HG03460 (cell line): Measurements from ENCODE around the gene C19orf81.

ENCODE experiments used
- ATAC-seq: cut with Tn5 transposase; IDR thresholded peaks from one replicate; pipeline ENCODE4 v1.9.1; 2021; ENCODE audit not compliant: unreplicated experiment

C19orf81 gene

GRCh38 chr19:50658441-50659317 is 9.4 kb downstream of the C19orf81 start:
- ATAC-seq: no peak

- no peak for ATAC-seq
These were observed 10.3 kb downstream of the C19orf81 start for GRCh38 chr19:50659318-50660087.

- ATAC-seq: no peak
These were observed 10.8 kb downstream of the C19orf81 start for GRCh38 chr19:50660088-50660366.

GRCh38 chr19:50661023-50661422 is 11.8 kb downstream of the C19orf81 start:
- no peak for ATAC-seq

- ATAC-seq: no peak
These were observed 12.8 kb downstream of the C19orf81 start for GRCh38 chr19:50661766-50662650.

GRCh38 chr19:50662651-50663481 is 13.6 kb downstream of the C19orf81 start:
- no peak for ATAC-seq

- no peak for ATAC-seq
These were observed 14.2 kb downstream of the C19orf81 start for GRCh38 chr19:50663482-50663790.

- no peak for ATAC-seq
These were observed 15.0 kb downstream of the C19orf81 start for GRCh38 chr19:50664204-50664603.

GRCh38 chr19:50666346-50667176 is 17.3 kb downstream of the C19orf81 start:
- no peak for ATAC-seq

GRCh38 chr19:50667177-50667758 is 18.0 kb downstream of the C19orf81 start:
- ATAC-seq: no peak

- no peak for ATAC-seq
These were observed 18.6 kb downstream of the C19orf81 start for GRCh38 chr19:50667759-50668231.

GRCh38 chr19:50668416-50668815 is 19.2 kb downstream of the C19orf81 start:
- no peak for ATAC-seq

GRCh38 chr19:50668879-50669278 is 19.6 kb downstream of the C19orf81 start:
- ATAC-seq: no peak

GRCh38 chr19:50669302-50670101 is 20.3 kb downstream of the C19orf81 start:
- ATAC-seq: no peak

GRCh38 chr19:50670102-50670380 is 20.8 kb downstream of the C19orf81 start:
- no peak for ATAC-seq

GRCh38 chr19:50673118-50673517 is 23.9 kb downstream of the C19orf81 start:
- ATAC-seq: no peak

- ATAC-seq: no peak
These were observed 27.5 kb downstream of the C19orf81 start for GRCh38 chr19:50676625-50677197.

GRCh38 chr19:50677636-50678035 is 28.4 kb downstream of the C19orf81 start:
- ATAC-seq: no peak
